Islet of Langerhans (tissue), 1 donor: ENCODE results near the gene PGBD5.

Experiments
- FAIRE-seq: peaks from one replicate; lab custom pipeline; 2011; peaks lifted over from hg19 to GRCh38; lab: Jason Lieb, UNC

PGBD5 gene

DNA sequence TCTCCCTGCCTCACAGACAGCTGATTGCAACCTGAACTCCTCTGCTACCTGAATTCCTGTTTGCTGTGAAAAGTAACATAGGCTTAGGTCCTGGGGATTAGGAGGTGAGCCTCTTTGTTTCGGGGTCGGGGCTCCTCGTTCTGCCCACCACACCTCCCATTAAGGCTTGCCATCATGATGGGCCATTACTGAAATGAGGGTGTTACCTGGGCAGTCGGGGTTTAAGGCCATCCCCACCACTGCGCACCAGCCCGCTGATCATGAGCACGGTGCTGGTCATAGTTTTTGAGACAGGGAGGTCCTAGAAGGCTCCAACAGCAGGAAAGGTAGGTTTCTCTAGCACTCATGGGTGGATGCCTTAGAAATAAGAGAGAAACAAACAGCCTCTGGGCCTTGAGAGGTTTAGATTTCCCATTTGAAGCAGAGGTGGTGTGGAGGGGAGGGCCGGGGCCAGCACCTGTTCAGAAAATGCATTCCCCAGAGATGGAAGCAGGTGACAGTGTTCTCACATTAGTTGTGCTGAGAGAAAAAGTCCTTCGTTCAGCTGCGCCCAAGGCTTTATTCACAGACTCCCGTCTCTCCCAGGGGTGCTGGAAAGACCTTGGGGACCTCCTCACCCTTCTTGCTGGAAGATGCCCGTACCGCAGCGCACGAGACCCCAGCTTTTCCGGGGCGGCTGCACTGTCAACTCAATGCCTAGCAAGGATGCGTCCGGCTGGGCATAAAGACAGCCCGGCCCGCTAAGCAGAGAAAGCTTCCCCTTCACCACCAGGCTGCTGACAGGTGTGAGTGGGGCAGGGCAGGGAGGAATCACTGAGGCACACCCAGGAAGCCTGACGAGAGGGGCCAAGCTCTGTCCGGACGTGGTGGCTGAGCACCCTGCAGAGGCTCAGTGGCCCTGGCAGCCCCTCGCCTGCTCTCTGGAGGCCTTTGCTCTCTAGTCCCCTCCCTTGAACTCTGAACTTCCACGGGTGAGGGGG, 125.5 kb downstream of the PGBD5 start:
- FAIRE-seq: no peak

- no peak for FAIRE-seq
Observed at GRCh38 chr1:230299191-230300006, 126.7 kb downstream of the PGBD5 start.

- FAIRE-seq: no peak
Observed at GRCh38 chr1:230295367-230295766, 130.8 kb downstream of the PGBD5 start.

DNA sequence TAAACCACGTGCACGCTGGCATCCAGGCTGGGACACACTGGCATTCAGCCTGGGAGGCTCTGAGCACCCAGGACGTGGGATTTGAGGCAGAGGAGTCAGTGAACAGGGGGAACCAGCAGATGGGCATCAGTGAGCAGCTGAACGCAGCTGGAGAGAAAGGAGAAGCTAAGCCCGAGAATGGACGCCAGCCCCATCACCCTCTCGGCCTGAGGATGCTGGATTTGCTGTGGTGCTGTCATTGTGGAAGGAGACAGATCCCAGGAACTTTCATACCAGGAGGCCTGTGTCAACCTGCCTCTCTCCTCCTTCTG, 132.8 kb downstream of the PGBD5 start:
- no peak for FAIRE-seq

DNA sequence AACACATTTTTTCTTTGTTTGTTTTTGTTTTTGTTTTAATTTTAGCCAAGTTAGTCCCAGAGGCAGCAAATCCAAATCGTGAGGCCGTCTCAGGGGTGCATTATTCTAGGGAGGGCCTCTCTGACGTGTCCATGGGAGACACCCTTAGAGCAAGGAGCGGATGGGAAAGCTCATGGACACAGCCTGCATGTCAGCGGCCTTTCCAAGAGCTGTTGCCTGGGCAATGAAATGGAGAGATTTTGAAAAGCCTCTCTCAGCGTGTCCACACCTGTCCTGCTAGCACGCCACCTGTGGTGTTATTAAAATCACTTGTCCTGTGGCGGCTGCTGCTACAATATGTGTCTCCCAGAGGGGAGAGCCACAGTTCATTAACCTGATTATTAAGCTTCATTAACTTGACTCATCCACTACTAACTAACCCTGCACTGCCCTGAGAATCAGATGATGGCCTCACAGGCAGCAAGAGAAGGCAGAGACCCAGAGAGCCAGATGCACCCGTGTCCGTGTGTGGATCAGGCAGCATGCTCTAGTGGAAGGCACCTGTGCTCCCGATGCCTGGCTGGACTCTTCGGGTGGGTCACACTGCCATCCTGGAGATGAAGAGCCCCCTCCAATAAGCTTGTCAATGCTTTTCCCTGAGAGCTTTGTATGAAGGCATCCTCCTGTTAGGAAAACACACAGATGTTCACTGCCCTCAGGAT, 133.3 kb downstream of the PGBD5 start:
- FAIRE-seq: peak; percentile 53

GRCh38 chr1:230291731-230292620, 134.2 kb downstream of the PGBD5 start:
- FAIRE-seq: no peak

DNA sequence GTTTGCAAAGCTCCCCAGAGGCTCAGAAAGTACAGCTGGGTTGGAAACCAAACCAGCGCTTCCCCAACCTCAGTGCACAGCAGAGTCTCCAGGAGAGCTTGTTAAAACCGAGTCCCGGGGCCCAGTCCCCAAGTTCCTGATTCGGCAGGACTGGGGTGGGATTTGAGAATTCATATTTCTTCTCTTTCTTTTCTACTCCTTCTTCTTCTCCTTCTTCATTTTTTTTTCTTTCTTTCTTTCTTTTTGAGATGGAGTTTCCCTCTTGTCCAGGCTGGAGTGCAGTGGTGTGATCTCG, 136.8 kb downstream of the PGBD5 start:
- no peak for FAIRE-seq

GRCh38 chr1:230288641-230289349, 137.3 kb downstream of the PGBD5 start:
- FAIRE-seq: no peak

DNA sequence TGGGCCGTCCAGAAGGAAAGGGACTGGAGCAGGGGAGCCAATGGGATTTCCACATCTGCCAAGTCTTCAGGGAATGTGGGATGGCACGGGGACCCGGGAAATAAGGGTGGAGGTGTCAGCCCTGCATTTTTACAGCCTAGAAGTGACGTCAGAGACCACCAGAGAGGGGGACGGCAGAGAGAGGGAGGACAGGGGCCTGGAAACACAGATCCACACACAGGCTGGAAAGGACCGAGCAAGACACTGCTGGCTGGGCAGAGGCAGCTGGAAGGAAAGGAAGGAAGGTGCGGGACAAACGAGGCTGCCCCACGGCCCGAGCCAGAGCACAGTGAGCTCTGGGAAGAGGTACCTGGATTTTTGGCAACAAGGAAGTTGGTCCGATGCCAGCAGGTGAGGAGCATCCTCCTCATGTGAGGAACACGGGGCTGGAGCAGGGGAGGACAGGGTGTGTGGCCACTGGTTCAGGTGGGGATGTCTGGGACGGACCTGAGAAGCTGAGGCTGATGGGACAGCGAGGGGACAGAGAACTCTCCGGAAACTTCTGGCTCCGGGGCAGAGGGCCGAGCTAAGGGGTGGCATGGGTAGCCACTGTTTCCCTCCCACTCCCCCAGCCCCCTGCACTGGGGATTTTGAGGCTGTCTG, 138.3 kb downstream of the PGBD5 start:
- FAIRE-seq: no peak

GRCh38 chr1:230286890-230287269, 139.3 kb downstream of the PGBD5 start:
- no peak for FAIRE-seq

GRCh38 chr1:230286166-230286889, 139.8 kb downstream of the PGBD5 start:
- FAIRE-seq: no peak

- FAIRE-seq: no peak
Observed at GRCh38 chr1:230285351-230285750, 140.8 kb downstream of the PGBD5 start.

- no peak for FAIRE-seq
Observed at GRCh38 chr1:230284891-230285290, 141.2 kb downstream of the PGBD5 start.

DNA sequence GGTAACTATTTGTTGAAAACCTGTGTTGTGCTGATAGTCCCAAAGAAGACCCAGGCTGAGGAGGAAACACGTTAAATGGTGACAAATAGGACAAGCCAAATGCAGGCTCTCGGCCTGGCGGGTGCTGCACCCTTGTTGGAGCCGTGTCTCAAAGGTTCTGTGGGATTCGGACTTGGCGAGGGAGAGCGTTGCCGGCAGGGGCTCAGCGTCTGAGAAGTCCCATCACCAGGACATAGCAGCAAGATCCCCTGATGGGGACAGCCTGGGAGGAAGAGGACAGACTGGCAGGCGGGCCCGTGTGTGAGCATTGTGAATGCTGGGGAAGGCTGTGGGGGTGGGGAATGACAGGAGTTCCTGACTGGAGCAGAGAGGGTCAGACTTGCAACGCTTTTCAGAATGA, 142.5 kb downstream of the PGBD5 start:
- no peak for FAIRE-seq

- no peak for FAIRE-seq
Observed at GRCh38 chr1:230282157-230282556, 144.0 kb downstream of the PGBD5 start.

DNA sequence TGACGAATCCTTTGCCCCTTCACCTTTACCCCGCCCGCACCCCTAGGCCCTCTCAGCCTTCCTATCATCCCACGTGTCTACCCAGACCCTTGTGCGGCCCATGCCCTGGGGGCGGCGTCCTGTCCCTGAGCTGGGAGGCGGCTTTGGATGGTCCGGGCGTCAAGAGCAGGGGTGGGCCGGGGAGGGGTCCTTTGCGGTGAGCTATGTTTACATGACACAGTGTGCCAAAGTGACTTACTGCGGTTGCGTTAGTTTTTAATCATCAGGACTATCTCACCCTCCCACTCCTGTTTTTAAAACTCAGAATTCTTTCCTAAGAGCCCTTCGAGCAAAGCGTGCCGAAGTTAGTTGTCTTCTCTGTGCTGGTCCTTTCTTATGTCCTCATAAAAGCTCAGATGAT, 144.6 kb downstream of the PGBD5 start:
- no peak for FAIRE-seq

DNA sequence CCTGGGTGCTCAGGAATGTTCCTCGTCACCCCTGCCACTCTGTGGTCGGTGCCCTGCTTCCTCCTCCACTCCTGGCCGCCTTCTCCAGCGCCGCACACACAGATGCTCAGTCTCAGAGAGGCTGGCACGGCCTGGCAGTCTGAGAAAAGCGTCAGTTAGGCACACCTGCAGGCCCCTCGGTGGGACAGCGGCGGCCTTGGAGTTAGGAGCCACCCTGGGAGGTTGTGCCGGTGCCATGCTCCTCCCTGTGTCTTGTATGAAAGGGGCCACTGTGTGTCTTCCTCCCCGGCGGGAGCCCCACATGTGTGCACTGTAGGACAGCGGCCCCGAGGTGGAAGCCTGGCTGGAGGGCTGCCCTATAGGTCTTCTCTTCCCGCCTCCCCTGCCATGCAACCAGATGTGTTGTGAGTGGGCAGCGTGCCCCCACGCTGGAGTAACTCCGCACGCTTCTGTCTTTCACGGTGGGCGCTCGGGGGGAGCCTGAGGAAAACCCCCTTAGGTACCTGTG, 145.2 kb downstream of the PGBD5 start:
- no peak for FAIRE-seq

DNA sequence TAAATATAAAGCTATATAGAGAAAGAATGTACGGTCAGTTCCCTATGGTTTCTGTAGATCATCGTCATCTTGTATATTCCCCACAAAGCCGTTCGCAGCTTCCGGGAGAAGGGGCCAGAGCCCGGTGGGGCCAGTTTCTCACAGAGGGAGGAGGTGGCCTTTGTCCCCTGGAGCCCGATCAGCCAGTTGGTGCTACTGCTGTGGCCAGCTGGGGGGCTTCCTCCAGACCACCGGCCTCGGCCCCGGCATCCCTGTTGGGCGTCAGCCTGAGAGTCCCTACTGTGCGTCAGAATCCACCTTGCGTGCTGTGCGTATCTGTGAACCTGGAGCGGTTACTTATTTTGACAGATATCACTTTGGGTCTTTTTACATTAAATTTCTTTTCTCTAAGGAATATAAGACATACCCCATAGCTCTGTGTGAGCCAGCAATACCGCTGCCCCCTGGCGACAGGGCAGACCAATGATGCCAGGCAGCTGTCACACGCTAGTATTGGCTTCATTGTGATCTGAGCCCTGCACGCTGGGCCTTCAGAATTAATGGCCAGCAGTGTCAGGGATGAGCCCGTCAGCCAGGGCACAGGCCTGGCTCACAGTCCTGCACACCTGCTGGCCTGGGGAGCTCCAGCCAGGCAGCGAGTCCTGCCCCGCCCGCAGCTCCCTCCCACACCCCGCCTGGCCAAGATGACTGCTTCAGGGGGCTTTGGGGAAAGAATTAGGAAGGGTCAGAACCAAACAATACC, 145.9 kb downstream of the PGBD5 start:
- FAIRE-seq: no peak

GRCh38 chr1:230279583-230279945, 146.6 kb downstream of the PGBD5 start:
- no peak for FAIRE-seq
